ENCODE measurements around the gene KLRC3.
"Not testable (repeated sequence)": the region's sequence is repeated elsewhere in the genome, so short reads cannot be mapped to it uniquely, and the experiment has no call there.

DNA sequence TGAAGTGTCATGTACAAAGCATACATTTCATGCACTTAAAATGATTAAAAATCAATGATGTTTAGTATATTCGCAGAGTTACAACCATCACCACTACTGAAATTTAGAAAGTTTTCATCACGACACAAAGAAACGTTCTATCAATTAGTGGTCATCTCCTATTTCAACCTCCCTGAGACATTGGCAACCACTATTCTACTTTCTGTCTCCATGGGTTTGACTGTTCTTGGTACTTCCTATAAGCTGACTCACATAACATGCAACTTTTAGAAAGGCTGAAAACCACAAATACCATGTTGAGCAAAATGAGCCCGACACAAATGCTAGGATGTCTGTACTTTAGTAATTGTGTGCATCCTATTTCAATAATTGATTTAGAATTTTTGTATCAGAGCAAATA lies 10.2 kb upstream of the KLRC3 start:
- not testable (repeated sequence) for TF ChIP-seq POLR2AphosphoS5 (IDR thresholded peaks at IDR 0.05); EP300 (IDR thresholded peaks at IDR 0.05; ENCODE audit: low read depth); CTCF (IDR thresholded peaks at IDR 0.05)

Data from transverse colon (tissue), 4 donors.